Left lung (tissue), 10 donors: ENCODE results near the gene C1QTNF6. TPM values are rescaled to one million over a fixed set of nuclear protein-coding genes. Genes with fewer than 3 reads are reported as not detected.
A peak's percentile ranks its signal among the peaks of the same experiment; 100 is the strongest.

Source experiments
- ATAC-seq: fragments of 200-7000 bp; cut with Tn5 transposase; one replicate; pipeline ENCODE4 v1.9.1; 2020; ENCODE audit warnings: moderate library complexity
- DNase-seq, 4 donors: peaks; one replicate each; pipeline ENCODE4 v3.0.0-alpha.2; 2013 to 2020
- H3K27ac ChIP-seq, 2 donors: fragments of 200-600 bp; sonication (generic) in 1 of 2; one replicate each; pipeline versions ENCODE4 v1.5.0 to v1.8.0; 2020 to 2021
- H3K27me3 ChIP-seq, 2 donors: fragments of 200-600 bp; sonication (generic) in 1 of 2; one replicate each; pipeline versions ENCODE4 v1.5.0 to v1.8.0; 2020 to 2021
- H3K36me3 ChIP-seq, 2 donors: fragments of 200-600 bp; sonication (generic) in 1 of 2; one replicate each; pipeline versions ENCODE4 v1.5.0 to v1.8.0; 2020 to 2021
- H3K4me1 ChIP-seq, 2 donors: fragments of 200-600 bp; one replicate each; pipeline ENCODE4 v1.8.0; 2021
- H3K4me3 ChIP-seq, 2 donors: fragments of 200-600 bp; sonication (generic) in 1 of 2; one replicate each; pipeline versions ENCODE4 v1.5.0 to v1.8.0; 2020 to 2021; ENCODE audit warnings: mild to moderate bottlenecking in 1 of 2
- H3K9me3 ChIP-seq, 2 donors: fragments of 200-600 bp; sonication (generic) in 1 of 2; one replicate each; pipeline versions ENCODE4 v1.5.0 to v1.8.0; 2020 to 2021
- CTCF ChIP-seq, 2 donors: fragments of 200-600 bp; sonication (generic) in 1 of 2; IDR thresholded peaks; one replicate each; pipeline versions ENCODE4 v1.5.0 to v1.8.0; 2021; ENCODE audit warnings: antibody characterized with exemption in 2 of 2
- intact Hi-C, 2 donors: fragments of 100-400 bp; cut with DNase I; formaldehyde crosslinking; loops; one replicate each; pipeline versions ENCODE4 v1.11.2 to v1.14.2; 2022
- polyA plus RNA-seq, 6 donors: library from polyadenylated mRNA; unstranded; fragments of 120-200 nt; gene quantifications; one replicate each; pipeline ENCODE4 v1.2.1, GENCODE V29; 2013; ENCODE audit not compliant: insufficient read length in 6 of 6
- total RNA-seq, 2 donors: library from RNA; stranded (reverse); fragmentation: NEBNext Ultra II Directional; extraction: Animal tissue kit (Norgen Biotek cat#: 25700); gene quantifications; one replicate each; pipeline ENCODE4 v1.2.1, GENCODE V29; 2021
- donor health status: DM: no; HTN: yes; CAD: no.
- donor health status: DM: no; HTN: no; CAD: no.

Gene C1QTNF6
- total and polyA plus RNA-seq, 8 donors, result 7.2 to 28.8 (median 24.4) TPM

- peaks cover 0 to 16% of the 10 kb centered on the region in 2 donors for H3K27me3 ChIP-seq
- intact Hi-C loops, result loop anchor here in 1 of 2 donors (10.0 kb wide), 1 partner anchor 133 kb away; no protein-coding TSS in a partner anchor
- H3K4me1 ChIP-seq, result no peaks in the 10 kb centered on the region
- no peaks in the 10 kb centered on the region for H3K9me3 ChIP-seq
- H3K36me3 ChIP-seq, result no peaks in the 10 kb centered on the region
- TF ChIP-seq CTCF (IDR thresholded peaks at IDR 0.05), result no peak
- no peak overlapping the region for H3K4me3 ChIP-seq
- no peak overlapping the region for H3K27ac ChIP-seq
- DNase-seq (no peak), ATAC-seq (no peak)
Measured at GRCh38 chr22:37207981-37208380, 19.9 kb upstream of the C1QTNF6 start.

GRCh38 chr22:37206841-37207821, 19.1 kb upstream of the C1QTNF6 start:
- TF ChIP-seq CTCF (IDR thresholded peaks at IDR 0.05), result no peak
- H3K27ac ChIP-seq, result no peak overlapping the region
- no peak for ATAC-seq
- H3K36me3 ChIP-seq, result no peaks in the 10 kb centered on the region
- H3K4me3 ChIP-seq, result no peak overlapping the region
- no peaks in the 10 kb centered on the region for H3K4me1 ChIP-seq
- DNase-seq, result peak in 1 of 4 donors; percentile 31
- peaks cover 0 to 16% of the 10 kb centered on the region in 2 donors for H3K27me3 ChIP-seq
- intact Hi-C loops, result loop anchor here in 1 of 2 donors (10.0 kb wide), 1 partner anchor 132 kb away; no protein-coding TSS in a partner anchor
- H3K9me3 ChIP-seq, result no peaks in the 10 kb centered on the region

- intact Hi-C loops, result loop anchor here in 1 of 2 donors (10.0 kb wide), 1 partner anchor 131 kb away; no protein-coding TSS in a partner anchor
- no peak for TF ChIP-seq CTCF (IDR thresholded peaks at IDR 0.05)
Measured at GRCh38 chr22:37206118-37206840, 18.2 kb upstream of the C1QTNF6 start.

GRCh38 chr22:37205046-37205445, 17.0 kb upstream of the C1QTNF6 start:
- intact Hi-C loops, result loop anchor here in 1 of 2 donors (10.0 kb wide), 1 partner anchor 130 kb away; no protein-coding TSS in a partner anchor
- Histone ChIP-seq H3K27me3 (peaks cover 0 to 5% of the 10 kb centered on the region in 2 donors), H3K27ac (no peak overlapping the region), H3K9me3 (no peaks in the 10 kb centered on the region), H3K36me3 (no peaks in the 10 kb centered on the region), H3K4me1 (peaks cover 0 to 2% of the 10 kb centered on the region in 2 donors), H3K4me3 (no peak overlapping the region)
- no peak for TF ChIP-seq CTCF (IDR thresholded peaks at IDR 0.05)
- DNase-seq (no peak), ATAC-seq (no peak)

More at GRCh38 chr22:37206118-37206840, 18.2 kb upstream of the C1QTNF6 start:
- no peaks in the 10 kb centered on the region for H3K4me1 ChIP-seq
- no peaks in the 10 kb centered on the region for H3K36me3 ChIP-seq
- H3K27ac ChIP-seq, result no peak overlapping the region
- DNase-seq (no peak), ATAC-seq (no peak)
- H3K4me3 ChIP-seq, result no peak overlapping the region
- no peaks in the 10 kb centered on the region for H3K9me3 ChIP-seq
- H3K27me3 ChIP-seq, result peaks cover 0 to 9% of the 10 kb centered on the region in 2 donors
